K562 (cell line): ENCODE results near the gene LDLRAD1. TPM values are rescaled to one million over a fixed set of nuclear protein-coding genes. Genes with fewer than 3 reads are reported as not detected.
A peak's percentile ranks its signal among the peaks of the same experiment; 100 is the strongest.

ENCODE experiments used
- CSDE1 ChIP-seq, 2 experiments: fragments of 450-650 bp; IDR thresholded peaks; 2 replicates each; pipeline ENCODE4 v1.6.1; 2016; ENCODE audit warnings: mild to moderate bottlenecking in 1 of 2
- EGR1 ChIP-seq: fragments of 450-650 bp; conservative IDR thresholded peaks from 2 replicates; pipeline ENCODE4 v1.6.1; 2017; ENCODE audit warnings: mild to moderate bottlenecking
- ERF ChIP-seq: fragments of 450-650 bp; formaldehyde crosslinking; IDR thresholded peaks from 2 replicates; pipeline ENCODE4 v1.4.0; 2020; ENCODE audit warnings: mild to moderate bottlenecking, mixed read lengths
- GABPA ChIP-seq: fragments of 200-800 bp; sonication (Bioruptor generic); conservative IDR thresholded peaks from 2 replicates; pipeline ENCODE4 v1.6.1; 2016; ENCODE audit warnings: low read depth, missing genetic modification characterization, missing compliant biosample characterization
- HDAC3 ChIP-seq: fragments of 450-650 bp; IDR thresholded peaks from 2 replicates; pipeline ENCODE4 v1.6.1; 2018; ENCODE audit warnings: borderline replicate concordance, mild to moderate bottlenecking, moderate library complexity; ENCODE audit not compliant: partially characterized antibody
- NFRKB ChIP-seq: fragments of 450-650 bp; IDR thresholded peaks from 2 replicates; pipeline ENCODE4 v1.6.1; 2016; ENCODE audit warnings: low read depth
- PHF8 ChIP-seq: fragments of 200-600 bp; sonication (generic); IDR thresholded peaks from 2 replicates; pipeline ENCODE4 v1.6.1; 2012; ENCODE audit warnings: mixed run types, mild to moderate bottlenecking, inconsistent platforms, low read length, moderate library complexity, borderline replicate concordance
- PRDM10 ChIP-seq: fragments of 450-650 bp; IDR thresholded peaks from 2 replicates; pipeline ENCODE4 v1.6.1; 2018; ENCODE audit not compliant: partially characterized antibody
- TAF15 ChIP-seq: fragments of 200-400 bp; formaldehyde crosslinking; IDR thresholded peaks from 2 replicates; pipeline ENCODE4 v1.6.1; 2017; ENCODE audit warnings: mild to moderate bottlenecking, low read depth, low read length, moderate library complexity
- ZBTB11 ChIP-seq, 3 experiments: fragments of 200-800 bp in 1 of 3; fragments of 250-450 bp in 1 of 3; fragments of 450-650 bp in 1 of 3; sonication (Bioruptor Pico) in 1 of 3; sonication (Bioruptor generic) in 1 of 3; formaldehyde crosslinking in 1 of 3; IDR thresholded peaks; 2 replicates each; pipeline versions ENCODE4 v1.6.1 to v1.8.0; 2016 to 2022; ENCODE audit warnings: mild to moderate bottlenecking in 2 of 3, missing genetic modification characterization in 2 of 3, missing compliant biosample characterization in 1 of 3, moderate library complexity in 1 of 3
- ZNF263 ChIP-seq: sonication (generic); formaldehyde crosslinking; IDR thresholded peaks from 2 replicates; pipeline ENCODE4 v1.8.0; 2022; ENCODE audit warnings: mild to moderate bottlenecking, missing genetic modification reagents, borderline replicate concordance
- ZNF431 ChIP-seq: sonication (generic); formaldehyde crosslinking; IDR thresholded peaks from 2 replicates; pipeline ENCODE4 v1.8.0; 2022; ENCODE audit warnings: mild to moderate bottlenecking, missing genetic modification reagents
- ZNF584 ChIP-seq: fragments of 200-800 bp; sonication (Bioruptor generic); IDR thresholded peaks from 2 replicates; pipeline ENCODE4 v1.6.1; 2016; ENCODE audit warnings: low read depth, mild to moderate bottlenecking, missing genetic modification characterization, missing compliant biosample characterization
- ZNF589 ChIP-seq: fragments of 200-800 bp; sonication (Bioruptor generic); IDR thresholded peaks from 2 replicates; pipeline ENCODE4 v1.6.1; 2016; ENCODE audit warnings: low read depth, missing genetic modification characterization, missing compliant biosample characterization
- polyA plus RNA-seq, 8 experiments: library from polyadenylated mRNA; depleted of rRNA in 4 of 8; stranded (reverse) in 5 of 8; unstranded in 3 of 8; fragments of >200 nt; fragmentation: Nextera tagmentation in 2 of 8; fragmentation: Illumina TruSeq in 1 of 8; extraction: Ambion mirVana in 2 of 8; extraction: Trizol in 1 of 8; gene quantifications; 2 replicates each; pipeline versions ENCODE4 v1.2.1 to v1.2.3, GENCODE V29; 2011 to 2014; ENCODE audit warnings: inconsistent platforms in 1 of 8, missing spikeins in 1 of 8
- total RNA-seq, 7 experiments: library from RNA; depleted of rRNA in 6 of 7; stranded (reverse); fragments of >200 nt in 6 of 7; fragmentation: Illumina TruSeq in 2 of 7; extraction: Trizol in 2 of 7; gene quantifications; 2 replicates each; pipeline versions ENCODE4 v1.2.1 to v1.2.3, GENCODE V29; 2011 to 2021; ENCODE audit warnings: low replicate concordance in 1 of 7

Gene LDLRAD1
- total and polyA plus RNA-seq, 9 of the 15 experiments (the other 6 are each of a cell fraction or from before 2014, with no cell fraction given): not detected

DNA sequence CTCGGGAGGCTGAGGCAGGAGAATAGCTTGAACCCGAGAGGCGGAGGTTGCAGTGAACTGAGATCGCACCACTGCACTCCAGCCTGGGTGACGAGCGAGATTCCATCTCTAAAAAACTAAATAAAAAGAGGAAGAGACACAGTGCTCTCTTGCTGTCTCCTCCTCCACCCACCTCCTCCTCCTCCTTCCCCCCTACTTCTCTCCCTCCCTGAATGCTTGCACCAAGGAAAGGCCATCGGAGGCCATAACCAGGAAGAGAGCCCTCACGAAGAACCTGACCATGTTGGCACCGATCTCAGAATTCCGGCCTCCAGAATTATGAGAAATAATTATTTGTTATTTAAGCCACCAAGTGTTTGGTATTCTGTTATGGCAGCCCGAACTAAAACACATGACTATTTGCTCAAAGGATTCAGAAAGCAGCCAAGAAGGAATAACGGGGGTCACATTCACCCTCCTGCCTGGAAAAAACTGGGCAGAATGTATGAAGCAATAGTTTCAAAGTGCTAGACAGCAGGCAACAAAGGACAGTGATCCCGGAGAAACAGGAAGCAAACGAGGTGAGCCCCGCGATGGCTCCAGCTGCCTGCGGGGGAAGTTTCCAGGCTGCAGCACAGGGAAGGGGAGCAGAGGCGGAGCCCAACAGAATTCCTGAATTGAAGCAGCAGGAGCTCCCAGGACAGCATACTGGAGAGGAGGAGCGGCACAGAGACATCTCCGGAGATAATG is 35.8 kb downstream of the LDLRAD1 start (continued):
- peak in 1 of 3 experiments; percentile 86; a peak in 2 of 6 replicates for TF ChIP-seq ZBTB11 (CRISPR knock-in tag; IDR thresholded peaks at IDR 0.05)
- no peak for TF ChIP-seq CSDE1 (IDR thresholded peaks at IDR 0.05)
- TF ChIP-seq ZNF263 (CRISPR knock-in tag): peak; percentile 95
- peak; percentile 34; the same call in 1 of the 2 replicates for TF ChIP-seq NFRKB
- no peak for TF ChIP-seq ZNF431 (CRISPR knock-in tag)
- TF ChIP-seq TAF15: no peak
- TF ChIP-seq ERF: peak; percentile 44; the same call in 1 of the 2 replicates
- TF ChIP-seq GABPA (tag): 0 out of 2 replicates have a peak, but pooled peaks have one; percentile 26
- TF ChIP-seq PRDM10: peak; percentile 8
- peak; percentile 31; the same call in 1 of the 2 replicates for TF ChIP-seq PHF8
- TF ChIP-seq ZNF589 (CRISPR knock-in tag): peak; percentile 72; the same call in 1 of the 2 replicates
- 0 out of 2 replicates have a peak, but pooled peaks have one; percentile 31 for TF ChIP-seq ZNF584 (CRISPR knock-in tag)
- TF ChIP-seq EGR1: peak; percentile 24; the same call in 1 of the 2 replicates
- no peak for TF ChIP-seq HDAC3
- TF ChIP-seq, all 486 proteins: peak for 28
